NCI-H460 (cell line): ENCODE results near the gene CCM2. TPM values are rescaled to one million over a fixed set of nuclear protein-coding genes. Genes with fewer than 3 reads are reported as not detected.

Experiments
- DNase-seq: peaks from one replicate; pipeline ENCODE4 v3.0.0-alpha.2; 2016; ENCODE audit warnings: low read depth; ENCODE audit errors: extremely low read depth
- small RNA-seq, 2 experiments: library from RNA; depleted of rRNA; stranded (forward); fragments of <200 nt; gene quantifications; one replicate each; pipeline ENCODE3, GENCODE V24; 2014
- total RNA-seq: library from RNA; depleted of rRNA; stranded (reverse); fragments of >200 nt; shearing (Covaris generic); gene quantifications from 2 replicates; pipeline ENCODE4 v1.2.3, GENCODE V29; 2014; rRNA removed

The CCM2 gene
- total RNA-seq, 1 experiment from 2014 or later = 27.4 TPM

DNA sequence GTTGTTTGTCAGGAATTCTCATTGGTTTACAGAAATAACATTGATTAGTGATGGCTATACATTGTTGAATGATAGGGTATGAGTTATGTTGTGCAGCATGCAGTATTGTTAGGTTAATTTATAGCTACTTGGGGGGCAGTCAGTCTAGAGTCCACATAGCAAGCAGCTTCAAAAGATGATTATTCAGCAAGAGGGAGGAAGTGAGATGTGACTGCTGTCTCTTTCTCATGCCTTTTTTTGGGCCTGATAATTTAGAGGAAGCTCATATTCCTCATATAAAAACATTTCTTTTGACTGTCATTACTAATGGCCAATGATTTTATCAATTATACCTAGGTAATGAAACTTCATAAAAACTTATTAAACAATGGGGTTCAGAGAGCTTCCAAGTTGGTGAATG lies 114.9 kb downstream of the CCM2 start:
- DNase-seq = no peak

DNA sequence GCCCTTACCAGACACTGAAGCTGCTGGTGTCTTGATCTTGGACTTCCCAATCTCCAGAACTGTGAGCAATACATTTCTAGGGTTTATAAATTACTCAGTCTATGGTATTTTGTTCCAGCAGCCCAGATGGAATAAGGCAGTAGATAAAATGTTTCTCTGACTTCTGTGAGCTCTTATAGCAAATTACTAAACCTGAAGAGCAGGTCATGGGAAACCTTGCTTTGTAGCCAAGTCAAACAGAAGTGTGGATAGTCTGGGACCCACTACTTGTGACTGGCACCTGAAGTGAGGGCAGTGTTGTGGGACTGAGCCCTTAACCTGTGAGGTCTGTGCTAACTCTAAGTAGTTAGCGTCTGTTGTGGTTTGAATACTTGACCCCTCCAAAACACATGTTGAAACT lies 116.0 kb downstream of the CCM2 start:
- no peak for DNase-seq

DNA sequence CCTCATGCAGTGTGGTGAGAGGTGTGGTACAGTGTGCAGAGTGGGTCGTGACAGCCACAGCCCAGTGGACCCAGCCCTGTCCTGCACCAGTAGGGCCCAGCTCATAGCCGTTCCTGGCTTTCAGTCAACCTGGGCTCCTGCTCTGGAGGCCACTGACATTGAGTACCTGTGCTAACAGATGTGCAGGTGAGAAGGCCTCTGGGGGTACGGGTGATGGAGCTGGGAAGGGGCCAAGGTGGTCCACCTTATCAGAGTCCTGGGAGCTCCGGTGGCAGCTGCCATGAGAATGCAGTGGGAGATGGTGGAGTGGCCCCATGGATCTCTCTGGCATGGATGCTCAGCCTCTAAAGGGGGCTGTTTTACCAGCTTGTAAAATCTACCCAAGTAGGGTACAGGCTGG lies 117.6 kb downstream of the CCM2 start:
- DNase-seq = no peak

DNA sequence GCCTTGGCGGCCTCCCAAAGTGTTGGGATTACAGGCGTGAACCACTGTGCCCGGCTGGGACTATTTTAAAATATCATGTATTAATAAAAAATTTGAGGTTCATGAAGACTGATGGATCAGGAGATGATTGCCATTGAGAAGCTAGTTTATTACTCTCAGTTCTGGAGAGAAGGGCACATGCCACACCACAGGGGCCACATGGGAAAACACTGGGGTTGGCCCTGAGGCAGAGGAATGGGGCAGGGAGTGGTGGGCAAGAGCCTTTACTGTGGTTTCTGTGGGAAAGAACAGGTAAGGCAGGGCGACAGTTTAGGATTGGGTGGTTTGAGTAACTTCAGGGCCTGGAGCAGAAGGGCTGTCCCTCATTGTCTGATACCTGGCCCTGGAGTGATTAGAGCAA lies 118.3 kb downstream of the CCM2 start:
- DNase-seq = no peak

DNA sequence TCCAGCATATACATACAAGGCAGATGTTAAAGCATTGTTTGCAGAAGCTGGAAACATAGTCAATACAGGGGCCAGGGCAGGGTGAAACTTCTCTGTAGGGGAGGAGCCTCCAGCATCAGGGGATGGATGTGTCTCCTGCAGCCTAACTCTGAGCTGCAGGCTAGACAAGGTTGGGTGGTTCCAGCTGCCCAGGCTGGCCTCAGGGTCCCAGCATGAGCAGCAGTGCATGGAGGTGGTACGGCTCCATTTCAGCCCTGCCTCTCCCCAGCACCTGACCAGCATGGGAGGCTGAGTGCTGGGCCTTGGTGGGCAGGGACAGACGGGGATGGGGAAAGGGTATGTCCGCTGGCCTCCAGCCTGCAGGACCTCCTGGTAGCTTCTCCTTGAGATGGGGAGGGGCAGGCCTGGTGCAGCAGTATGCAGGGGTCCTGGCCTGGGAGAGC lies 118.9 kb downstream of the CCM2 start:
- DNase-seq = no peak

DNA sequence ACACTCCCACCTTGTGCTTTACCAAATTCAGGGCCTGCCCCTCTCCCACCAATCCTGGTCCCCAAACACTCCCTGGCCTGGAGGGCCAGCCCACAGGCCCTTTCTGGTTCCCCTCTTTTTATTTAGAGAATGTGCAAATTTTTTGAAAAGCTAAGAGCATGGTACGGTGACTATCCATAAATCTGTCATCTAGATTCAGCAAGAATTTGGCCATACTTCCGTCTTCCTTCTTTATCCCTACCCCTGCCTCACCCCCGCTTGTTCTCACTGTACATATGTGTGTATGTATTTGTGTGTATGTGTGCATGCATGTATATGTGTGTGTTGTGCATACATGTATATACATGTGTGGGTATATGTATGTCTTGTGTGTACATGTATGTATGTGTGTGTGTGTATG lies 119.5 kb downstream of the CCM2 start:
- no peak for DNase-seq

DNA sequence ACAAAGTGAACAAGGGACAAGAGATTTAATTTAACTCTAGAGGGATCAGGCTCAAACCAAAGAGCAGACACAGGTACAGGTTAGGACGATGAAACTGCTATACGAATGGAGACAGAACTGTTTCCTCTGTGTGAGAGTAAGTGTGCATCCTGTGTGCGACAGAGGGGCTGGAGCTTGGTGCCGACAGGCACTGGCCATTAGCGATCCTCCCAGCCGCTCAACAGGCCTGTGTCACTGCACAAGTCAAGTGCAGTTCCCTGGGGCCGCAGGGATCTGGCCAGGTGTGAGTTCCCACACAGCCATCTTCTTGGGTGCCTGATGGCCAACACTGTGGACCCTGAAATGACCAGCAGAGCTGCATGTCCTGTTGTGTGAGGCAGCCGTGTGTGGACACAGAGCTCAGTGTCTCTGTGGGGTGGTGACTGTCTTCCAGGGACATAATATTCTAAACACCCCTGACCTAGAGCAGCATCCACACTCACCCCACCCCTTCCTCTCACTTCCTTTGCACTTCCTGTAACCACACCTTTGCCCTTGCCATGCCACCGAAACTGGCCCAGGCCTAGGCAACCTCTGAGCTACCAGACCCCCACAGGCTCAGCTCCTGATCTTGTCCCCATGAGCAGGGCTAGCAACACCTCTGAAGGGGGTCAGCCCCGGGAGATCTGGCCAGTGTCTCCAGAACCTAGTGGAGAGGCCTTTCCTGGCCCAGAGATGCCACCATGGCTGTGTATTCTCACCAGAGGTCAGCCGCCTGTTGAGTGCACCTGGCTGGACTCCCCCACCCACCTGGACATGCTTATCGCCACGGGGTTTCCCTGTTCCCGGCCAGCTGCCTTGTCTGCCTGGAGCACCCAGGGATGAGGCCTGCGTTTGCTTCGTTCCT lies 123.2 kb downstream of the CCM2 start:
- no peak for DNase-seq

DNA sequence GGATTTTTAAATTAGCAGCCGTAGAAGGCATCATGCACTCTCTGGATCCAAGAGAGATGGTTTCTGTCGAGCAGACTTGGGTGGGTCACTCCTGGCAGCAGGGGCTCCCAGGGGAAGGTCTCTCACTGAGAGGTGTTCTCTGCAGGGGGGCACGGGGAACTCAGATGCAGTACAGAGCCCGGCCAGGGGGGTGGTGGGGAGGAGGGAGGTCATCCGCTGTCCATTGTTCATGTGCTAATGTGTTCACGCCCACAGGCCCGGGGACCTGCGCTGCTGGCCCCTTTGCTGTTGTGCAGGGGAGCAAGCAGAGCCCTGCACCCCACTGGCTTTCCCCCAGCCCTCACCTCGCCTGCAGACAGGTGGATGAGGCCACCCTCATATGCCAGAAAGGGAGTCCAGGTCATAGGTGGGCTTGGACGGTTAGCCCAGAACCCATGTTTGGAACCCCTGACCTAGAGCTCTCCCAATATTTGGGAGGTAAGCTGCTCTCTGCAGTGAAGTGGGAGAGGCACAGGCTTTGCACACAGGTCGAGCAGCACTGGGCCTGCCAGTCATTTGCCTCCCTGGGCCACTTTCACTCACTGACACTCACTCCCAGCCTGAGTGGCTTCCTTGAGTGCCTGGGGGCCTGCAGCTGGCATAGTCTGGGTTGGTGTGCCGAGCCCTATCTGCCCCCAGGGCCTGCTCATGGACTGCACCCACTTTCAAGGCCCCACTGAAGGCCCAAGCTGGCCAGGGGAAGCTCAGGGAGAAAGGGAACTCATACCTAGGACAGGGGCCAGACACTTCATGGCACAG lies 124.1 kb downstream of the CCM2 start:
- no peak for DNase-seq

DNA sequence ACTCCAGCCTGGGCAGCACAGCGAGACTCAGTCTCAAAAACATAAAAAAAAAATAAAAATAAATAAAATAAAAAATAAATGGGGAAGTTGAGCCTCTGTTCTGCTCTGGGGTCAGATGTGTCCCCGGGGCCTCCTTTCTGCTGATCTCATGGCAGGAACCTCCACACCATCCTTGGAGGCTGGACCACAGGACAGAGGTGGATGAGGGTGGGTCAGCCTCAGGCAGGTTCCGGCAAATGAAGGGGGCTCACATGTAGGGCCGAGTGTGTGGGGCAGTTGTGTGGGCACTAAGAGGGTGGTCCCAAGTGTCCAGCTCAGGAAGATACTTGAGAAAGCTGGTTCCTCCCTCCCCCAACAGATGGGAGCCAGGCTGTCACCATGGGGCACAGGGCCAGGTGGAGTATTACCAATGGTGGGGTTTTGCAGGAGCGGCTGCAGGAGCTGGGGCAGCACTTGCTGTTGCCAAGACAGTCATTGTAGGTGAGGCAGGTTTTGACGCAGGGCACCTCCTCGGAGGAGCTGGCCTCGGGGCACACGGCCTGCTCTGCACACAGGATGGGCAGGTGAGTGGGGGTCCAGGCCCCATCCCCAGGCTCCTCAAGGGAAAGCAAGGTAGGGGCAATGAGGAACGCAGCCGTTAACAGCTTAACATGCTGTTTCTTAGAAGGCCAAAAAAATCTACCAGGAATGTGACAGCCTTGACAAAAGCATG lies 125.3 kb downstream of the CCM2 start:
- no peak for DNase-seq

Small RNA genes lying within 50 kb of the gene (small RNA-seq; reads per million reads assigned to genes)
- gene SNORA5A (5.1 to 5.4 reads per million in 2 experiments), gene SNORA5B (0 reads per million in 2 experiments), gene SNORA5C (20.6 to 115 reads per million in 2 experiments)

Other genes with a start within 250 kb of the CCM2 start
- 4,126 and 4,272 TPM in 2 replicates for gene PPIA, start 203.5 kb upstream of the CCM2 start, total RNA-seq
- 194 and 220 TPM in 2 replicates for gene H2AZ2, start 152.1 kb upstream of the CCM2 start, total RNA-seq
- 16.2 and 17.9 TPM in 2 replicates for gene PURB, start 114.7 kb upstream of the CCM2 start, total RNA-seq
- 0.07 TPM in 1 of 2 replicates, not detected in the other for gene MYO1G, start 21.2 kb upstream of the CCM2 start, total RNA-seq
- 0.14 TPM in 1 of 2 replicates, not detected in the other for gene NACAD, start 88.8 kb downstream of the CCM2 start, total RNA-seq
- 113 and 125 TPM in 2 replicates for gene TBRG4, start 111.5 kb downstream of the CCM2 start, total RNA-seq
- not detected in 2 replicates for gene RAMP3, start 157.6 kb downstream of the CCM2 start, total RNA-seq